Epithelial cell of esophagus (primary cell): ENCODE results near the gene PCDH8.

ENCODE experiments used
- DNase-seq: peaks from one replicate; pipeline ENCODE4 v3.0.0; 2010; ENCODE audit warnings: low read depth
- H3K4me3 ChIP-seq: 2 replicates; pipeline ENCODE4 v1.5.1; 2011; ENCODE audit warnings: mild to moderate bottlenecking, low read length, control low read depth
- TF ChIP-seq, protein P1 (sequence below): IDR thresholded peaks from 2 replicates; pipeline ENCODE4 v1.5.1; 2011; ENCODE audit warnings: low read depth, mild to moderate bottlenecking, low read length, control low read depth, inconsistent platforms; ENCODE audit not compliant: insufficient read depth; ENCODE audit errors: missing control alignments

PCDH8 gene

DNA sequence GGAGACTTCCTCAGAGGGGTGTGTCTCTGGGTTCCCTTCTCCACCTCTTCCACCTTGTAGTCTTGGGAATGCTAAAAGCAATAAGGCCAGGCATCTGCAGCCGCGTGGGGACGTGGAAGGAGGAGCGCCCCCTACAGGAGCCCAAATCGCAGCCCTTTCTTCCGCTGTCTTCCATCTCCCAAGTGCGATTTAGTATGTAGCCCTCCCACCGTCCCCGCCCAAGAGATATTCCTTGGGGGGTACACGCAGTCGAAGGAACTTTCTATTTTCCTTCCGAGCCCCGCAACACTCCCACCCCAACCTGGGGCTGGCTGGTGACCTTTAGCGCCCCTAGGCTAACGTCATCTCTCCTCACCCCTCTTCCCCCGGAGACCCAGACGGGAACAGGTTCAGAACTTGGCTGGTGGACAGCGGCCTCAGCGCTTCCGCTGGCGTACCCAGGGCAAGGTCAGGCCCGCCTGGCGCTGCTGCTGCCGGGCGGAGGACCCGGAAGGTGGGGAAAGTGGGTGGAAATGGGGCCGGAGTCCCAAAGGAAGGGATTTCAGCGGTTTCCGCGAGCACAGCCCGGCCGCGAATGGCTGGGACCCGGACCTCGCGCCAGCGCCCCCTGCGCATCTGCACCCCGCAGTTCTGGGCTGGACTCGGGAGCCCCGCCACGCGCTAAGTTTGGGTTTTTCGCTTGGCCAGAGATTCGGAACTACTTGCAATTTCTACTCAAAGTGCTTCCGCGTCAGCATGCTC, 2.1 kb upstream of the PCDH8 start:
- TF ChIP-seq, protein P1, sequence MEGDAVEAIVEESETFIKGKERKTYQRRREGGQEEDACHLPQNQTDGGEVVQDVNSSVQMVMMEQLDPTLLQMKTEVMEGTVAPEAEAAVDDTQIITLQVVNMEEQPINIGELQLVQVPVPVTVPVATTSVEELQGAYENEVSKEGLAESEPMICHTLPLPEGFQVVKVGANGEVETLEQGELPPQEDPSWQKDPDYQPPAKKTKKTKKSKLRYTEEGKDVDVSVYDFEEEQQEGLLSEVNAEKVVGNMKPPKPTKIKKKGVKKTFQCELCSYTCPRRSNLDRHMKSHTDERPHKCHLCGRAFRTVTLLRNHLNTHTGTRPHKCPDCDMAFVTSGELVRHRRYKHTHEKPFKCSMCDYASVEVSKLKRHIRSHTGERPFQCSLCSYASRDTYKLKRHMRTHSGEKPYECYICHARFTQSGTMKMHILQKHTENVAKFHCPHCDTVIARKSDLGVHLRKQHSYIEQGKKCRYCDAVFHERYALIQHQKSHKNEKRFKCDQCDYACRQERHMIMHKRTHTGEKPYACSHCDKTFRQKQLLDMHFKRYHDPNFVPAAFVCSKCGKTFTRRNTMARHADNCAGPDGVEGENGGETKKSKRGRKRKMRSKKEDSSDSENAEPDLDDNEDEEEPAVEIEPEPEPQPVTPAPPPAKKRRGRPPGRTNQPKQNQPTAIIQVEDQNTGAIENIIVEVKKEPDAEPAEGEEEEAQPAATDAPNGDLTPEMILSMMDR = no peak

DNA sequence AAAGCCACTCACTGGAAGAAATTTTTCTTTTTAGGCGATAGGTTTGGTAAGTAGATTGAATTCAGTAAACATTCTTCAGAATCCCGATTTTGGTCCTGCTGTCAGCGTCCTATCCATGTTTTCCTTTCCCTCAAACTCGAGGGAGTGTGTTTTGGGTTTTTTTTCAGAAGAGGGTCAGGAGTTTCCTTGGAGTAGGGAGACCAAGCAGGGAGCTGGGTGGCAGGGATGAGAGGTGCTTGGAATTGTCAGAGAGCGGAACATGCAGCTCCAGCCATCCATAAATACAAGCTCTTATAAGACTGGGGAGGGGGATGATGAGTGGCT, 1.6 kb upstream of the PCDH8 start:
- TF ChIP-seq, protein P1 = no peak
- DNase-seq = no peak
- no peak overlapping the region for H3K4me3 ChIP-seq

More for the DNA sequence above, 2.1 kb upstream of the PCDH8 start:
- DNase-seq = peak; percentile 51
- H3K4me3 ChIP-seq = peak overlapping the region; percentile 50

DNA sequence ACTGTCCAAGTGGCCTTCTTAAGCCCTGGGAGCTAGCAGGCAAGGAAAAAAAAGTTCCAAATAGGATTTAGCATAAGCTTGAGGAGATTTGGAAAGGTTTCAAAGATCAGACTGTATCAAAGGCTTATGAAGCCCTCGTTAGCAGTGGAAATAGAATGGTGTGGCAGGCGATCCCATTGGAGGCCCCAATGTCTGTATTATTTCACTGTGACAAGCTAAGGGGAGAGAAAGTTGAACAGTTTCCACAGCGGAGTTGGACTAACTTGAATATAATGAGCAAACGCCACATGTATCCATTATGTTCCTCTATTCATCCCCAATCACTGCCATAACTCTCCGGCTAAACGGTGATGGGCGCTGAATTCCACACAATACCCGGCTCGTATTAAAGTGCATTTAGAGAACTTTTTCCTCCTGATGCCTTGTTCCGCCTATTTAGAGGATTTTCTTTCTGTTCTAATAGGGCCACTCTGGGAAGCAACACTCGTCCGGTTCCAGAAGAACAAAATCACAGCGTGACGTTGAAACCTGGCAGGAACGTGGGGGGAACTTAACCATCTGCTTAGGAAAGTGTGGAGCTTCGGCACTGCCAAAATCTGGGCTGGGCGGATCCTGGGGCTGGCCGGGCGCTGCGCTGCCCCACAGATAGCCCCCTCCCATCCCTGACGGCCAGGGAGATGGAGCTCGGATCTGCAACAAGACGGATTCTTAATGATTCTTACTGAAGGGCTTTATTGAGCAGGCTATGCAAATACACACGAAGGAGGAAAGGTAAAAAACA, 1.0 kb upstream of the PCDH8 start:
- H3K4me3 ChIP-seq = no peak overlapping the region
- TF ChIP-seq, protein P1 = no peak
- no peak for DNase-seq

DNA sequence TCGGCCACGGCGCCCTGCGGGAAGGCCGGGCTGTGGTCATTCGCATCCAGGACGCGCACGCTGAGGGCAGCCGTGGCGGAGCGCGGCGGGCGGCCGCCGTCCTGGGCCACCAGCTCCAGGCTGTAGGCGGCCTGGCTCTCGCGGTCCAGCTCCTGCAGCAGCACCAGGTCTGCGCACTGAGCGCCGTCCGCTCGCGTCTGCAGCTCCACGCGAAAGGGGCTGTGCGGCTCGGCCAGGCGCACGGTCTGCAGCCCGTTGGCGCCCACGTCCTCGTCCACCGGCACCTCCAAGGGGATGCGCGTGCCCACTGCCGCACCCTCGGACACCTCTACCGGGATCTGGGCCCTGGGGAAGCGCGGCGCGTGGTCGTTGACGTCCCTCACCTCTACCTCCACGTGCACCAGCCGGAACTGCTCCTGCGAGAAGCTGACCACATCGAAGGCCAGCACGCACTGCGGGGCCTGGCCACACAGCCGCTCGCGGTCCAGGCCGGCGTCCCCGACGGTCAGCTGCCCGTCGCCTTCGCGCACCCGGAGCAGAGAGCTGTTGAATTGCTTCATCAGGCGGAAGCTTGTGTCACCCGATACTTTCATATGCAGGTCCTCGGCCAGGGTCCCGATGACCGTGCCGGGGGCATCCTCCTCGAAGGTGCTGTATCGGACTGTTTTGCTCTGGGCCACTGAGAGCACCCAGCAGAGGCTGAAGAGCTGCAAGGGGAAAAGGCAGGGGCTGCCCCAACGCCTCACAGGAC, 583 bp downstream of the PCDH8 start:
- DNase-seq = no peak
- no peak overlapping the region for H3K4me3 ChIP-seq
- TF ChIP-seq, protein P1 = no peak

DNA sequence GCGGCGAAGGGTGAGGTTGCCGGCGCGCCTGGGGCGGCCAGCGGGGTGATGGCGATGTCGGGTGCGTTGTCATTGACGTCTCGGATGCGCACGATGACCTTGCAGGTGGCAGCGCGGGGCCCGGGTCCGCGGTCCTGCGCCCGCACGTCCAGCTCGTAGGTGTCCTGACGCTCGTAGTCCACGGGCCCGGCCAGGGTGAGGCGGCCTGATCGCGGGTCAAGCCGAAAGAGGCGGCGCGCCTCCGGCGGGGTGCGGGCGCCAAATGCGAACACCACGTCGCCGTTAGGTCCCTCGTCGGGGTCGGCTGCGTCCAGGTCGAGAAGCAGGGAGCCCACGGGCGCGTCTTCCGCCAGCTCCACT, 1.1 kb downstream of the PCDH8 start:
- no peak for DNase-seq
- no peak overlapping the region for H3K4me3 ChIP-seq
- TF ChIP-seq, protein P1 = no peak

DNA sequence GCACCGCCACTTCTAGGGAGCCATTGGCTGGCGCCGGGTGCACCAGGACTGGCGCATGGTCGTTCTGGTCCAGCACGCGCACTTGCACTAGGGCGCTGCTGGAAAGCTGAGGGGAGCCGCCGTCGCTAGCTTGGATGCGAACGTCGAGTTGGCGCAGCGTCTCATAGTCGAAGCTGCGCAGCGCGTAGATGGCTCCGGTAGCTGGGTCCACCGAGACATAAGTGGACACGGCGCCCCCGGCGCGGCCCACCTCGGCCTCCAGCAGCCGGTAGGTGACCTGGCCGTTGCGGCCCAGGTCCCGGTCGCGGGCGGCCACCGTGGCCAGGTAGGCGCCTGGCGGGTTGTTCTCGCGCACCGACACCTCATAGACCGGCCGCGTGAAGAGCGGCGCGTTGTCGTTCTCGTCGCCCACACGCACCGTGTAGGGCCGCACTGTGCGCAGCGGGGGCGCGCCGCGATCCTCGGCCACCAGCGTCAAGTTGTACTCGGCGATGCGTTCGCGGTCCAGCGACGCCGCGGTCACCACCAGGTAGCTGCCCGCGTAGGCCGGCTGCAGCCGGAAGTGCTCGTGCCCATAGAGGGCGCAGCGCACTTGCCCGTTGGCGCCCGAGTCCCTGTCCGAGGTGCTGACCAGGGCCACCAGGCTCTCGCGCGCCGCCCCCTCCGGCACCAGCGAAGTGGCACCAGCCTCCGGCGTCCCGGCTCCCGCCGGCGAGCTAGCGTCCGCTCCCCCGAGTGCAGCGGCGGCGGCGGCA, 1.7 kb downstream of the PCDH8 start:
- no peak overlapping the region for H3K4me3 ChIP-seq
- TF ChIP-seq, protein P1 = peak; percentile 44
- peak; percentile 43 for DNase-seq
